Activated naive CD8-positive, alpha-beta T cell treated with anti-CD3 and anti-CD28 coated beads, Interleukin-2, amount 50 U/mL, for 24 hours (primary cell): ENCODE measurements around the gene SLC45A1.
A peak's percentile ranks its signal among the peaks of the same experiment; 100 is the strongest.

Experiments
- ATAC-seq: fragments of 150-1000 bp; cut with Tn5 transposase; one replicate; pipeline ENCODE4 v1.10.0; 2021
- DNase-seq: peaks from one replicate; pipeline ENCODE4 v3.0.0; 2021
- H3K27ac Mint-ChIP-seq: one replicate; pipeline ENCODE4 v1.8.0; 2021; ENCODE audit warnings: mild to moderate bottlenecking, mixed read lengths
- H3K27me3 Mint-ChIP-seq: one replicate; pipeline ENCODE4 v1.8.0; 2021; ENCODE audit warnings: mixed read lengths
- H3K36me3 Mint-ChIP-seq: one replicate; pipeline ENCODE4 v1.8.0; 2021; ENCODE audit warnings: low read depth, mixed read lengths
- H3K4me1 Mint-ChIP-seq: one replicate; pipeline ENCODE4 v1.8.0; 2021; ENCODE audit warnings: mixed read lengths
- H3K4me3 Mint-ChIP-seq: one replicate; pipeline ENCODE4 v1.8.0; 2021; ENCODE audit warnings: mild to moderate bottlenecking, moderate library complexity, mixed read lengths
- H3K9me3 Mint-ChIP-seq: one replicate; pipeline ENCODE4 v1.8.0; 2021; ENCODE audit warnings: mixed read lengths

The SLC45A1 gene

GRCh38 chr1:8350914-8351684 is 33.2 kb downstream of the SLC45A1 start:
- H3K27ac Mint-ChIP-seq: peak overlapping the region; percentile 31

DNA sequence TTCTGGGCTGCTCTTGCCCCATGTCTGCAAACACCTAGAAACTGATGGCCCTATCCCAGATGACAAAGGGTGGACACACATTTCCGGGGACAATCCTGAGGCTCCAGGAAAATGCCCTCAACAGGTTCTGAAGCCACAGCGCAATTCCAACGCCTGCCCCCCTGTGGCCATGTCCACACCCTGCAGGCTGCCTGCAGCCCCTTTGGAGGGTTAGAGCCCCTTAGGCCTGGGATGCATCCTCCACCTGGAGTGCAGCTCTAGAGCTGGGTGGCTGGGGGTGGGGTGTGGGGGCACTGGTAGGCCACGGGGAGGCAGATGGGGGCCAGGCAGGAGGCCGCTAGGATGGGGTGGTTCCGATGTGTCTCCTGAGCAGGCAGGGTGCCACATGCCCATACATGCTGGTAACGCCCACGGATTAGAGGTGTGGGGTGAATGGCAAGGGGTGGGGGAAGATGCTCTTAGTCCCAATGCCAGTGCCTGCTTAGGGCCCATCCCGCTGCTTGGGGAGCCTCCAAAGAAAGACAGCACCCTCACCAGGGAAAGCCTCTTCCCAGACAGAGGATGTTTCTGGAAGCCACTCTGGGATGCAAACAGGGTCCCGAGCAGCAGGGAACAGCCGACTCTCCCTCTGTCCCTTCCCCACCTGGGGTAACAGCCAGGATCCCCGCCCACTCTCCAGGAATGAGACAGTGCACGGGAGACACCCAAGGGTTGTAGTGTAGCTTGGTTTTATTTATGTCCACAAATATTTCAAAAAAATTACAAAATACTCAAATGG is 34.0 kb downstream of the SLC45A1 start:
- Mint-ChIP-seq H3K36me3 (peaks cover 11% of the 10 kb centered on the region), H3K27ac (no peak overlapping the region), H3K27me3 (no peaks in the 10 kb centered on the region), H3K4me3 (no peak overlapping the region), H3K9me3 (no peaks in the 10 kb centered on the region), H3K4me1 (peaks cover 2% of the 10 kb centered on the region)
- DNase-seq: peak; percentile 18
- ATAC-seq: peak; percentile 23

More at GRCh38 chr1:8350914-8351684, 33.2 kb downstream of the SLC45A1 start:
- H3K27me3 Mint-ChIP-seq: no peaks in the 10 kb centered on the region
- H3K4me3 Mint-ChIP-seq: no peak overlapping the region
- peaks cover 10% of the 10 kb centered on the region for H3K36me3 Mint-ChIP-seq
- ATAC-seq (peak; percentile 5), DNase-seq (no peak)
- H3K9me3 Mint-ChIP-seq: no peaks in the 10 kb centered on the region
- H3K4me1 Mint-ChIP-seq: peaks cover 2% of the 10 kb centered on the region

DNA sequence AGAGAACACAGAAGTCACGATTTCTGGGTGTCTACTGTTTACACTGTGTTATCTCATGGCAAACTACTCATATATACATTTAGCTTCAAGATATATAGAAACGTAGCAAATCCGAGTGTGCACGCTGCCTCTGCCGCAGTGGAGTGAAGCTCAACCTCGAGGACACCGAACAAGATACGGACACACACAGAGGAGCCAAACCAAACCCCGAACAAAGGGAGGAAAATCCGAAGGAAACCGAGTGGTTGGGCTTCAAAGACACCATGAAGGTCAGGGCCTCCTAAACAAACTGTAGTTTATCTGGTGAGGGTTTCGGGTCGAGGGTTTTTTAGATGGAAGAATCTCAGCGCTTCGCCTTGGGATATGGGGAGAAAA is 34.5 kb downstream of the SLC45A1 start:
- Mint-ChIP-seq H3K36me3 (peaks cover 13% of the 10 kb centered on the region), H3K27me3 (no peaks in the 10 kb centered on the region), H3K27ac (peak overlapping the region; percentile 49), H3K4me1 (peaks cover 2% of the 10 kb centered on the region), H3K9me3 (no peaks in the 10 kb centered on the region), H3K4me3 (no peak overlapping the region)
- ATAC-seq: no peak
- no peak for DNase-seq

- ATAC-seq (no peak), DNase-seq (no peak)
- Mint-ChIP-seq H3K4me3 (no peak overlapping the region), H3K27ac (peak overlapping the region; percentile 49), H3K4me1 (peaks cover 2% of the 10 kb centered on the region), H3K36me3 (peaks cover 15% of the 10 kb centered on the region), H3K27me3 (no peaks in the 10 kb centered on the region), H3K9me3 (no peaks in the 10 kb centered on the region)
These were observed 35.2 kb downstream of the SLC45A1 start for GRCh38 chr1:8352886-8353785.

DNA sequence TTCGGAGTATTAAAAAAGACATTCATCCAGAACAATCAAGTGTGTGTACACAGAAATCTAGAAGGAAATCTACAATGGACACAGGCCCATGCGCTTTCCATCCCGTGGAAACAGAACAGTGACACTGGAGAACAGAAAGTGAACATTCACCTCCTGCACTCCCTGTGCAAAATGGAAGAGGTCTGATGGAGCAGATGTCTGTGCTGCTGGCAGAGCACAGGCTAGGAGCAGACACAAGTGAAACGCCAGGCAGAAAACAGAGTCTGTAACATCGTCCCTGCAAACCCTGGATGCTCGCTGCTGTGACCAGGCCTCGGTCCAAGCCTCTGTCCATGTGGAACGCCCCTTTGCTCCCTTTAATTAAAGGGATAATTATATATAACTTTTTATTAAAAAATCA is 36.1 kb downstream of the SLC45A1 start:
- ATAC-seq (no peak), DNase-seq (no peak)
- Mint-ChIP-seq H3K27ac (no peak overlapping the region), H3K9me3 (no peaks in the 10 kb centered on the region), H3K27me3 (no peaks in the 10 kb centered on the region), H3K4me3 (no peak overlapping the region), H3K36me3 (peaks cover 15% of the 10 kb centered on the region), H3K4me1 (no peaks in the 10 kb centered on the region)

GRCh38 chr1:8355439-8356255 is 37.7 kb downstream of the SLC45A1 start:
- Mint-ChIP-seq H3K36me3 (peaks cover 17% of the 10 kb centered on the region), H3K27ac (no peak overlapping the region)
- no peak for DNase-seq

GRCh38 chr1:8356256-8357209 is 38.6 kb downstream of the SLC45A1 start:
- Mint-ChIP-seq H3K4me1 (no peaks in the 10 kb centered on the region), H3K9me3 (no peaks in the 10 kb centered on the region), H3K36me3 (peaks cover 17% of the 10 kb centered on the region), H3K27me3 (no peaks in the 10 kb centered on the region), H3K27ac (no peak overlapping the region), H3K4me3 (no peak overlapping the region)
- ATAC-seq (no peak), DNase-seq (no peak)

More at GRCh38 chr1:8355439-8356255, 37.7 kb downstream of the SLC45A1 start:
- Mint-ChIP-seq H3K27me3 (no peaks in the 10 kb centered on the region), H3K4me3 (no peak overlapping the region), H3K9me3 (no peaks in the 10 kb centered on the region), H3K4me1 (no peaks in the 10 kb centered on the region)
- no peak for ATAC-seq

DNA sequence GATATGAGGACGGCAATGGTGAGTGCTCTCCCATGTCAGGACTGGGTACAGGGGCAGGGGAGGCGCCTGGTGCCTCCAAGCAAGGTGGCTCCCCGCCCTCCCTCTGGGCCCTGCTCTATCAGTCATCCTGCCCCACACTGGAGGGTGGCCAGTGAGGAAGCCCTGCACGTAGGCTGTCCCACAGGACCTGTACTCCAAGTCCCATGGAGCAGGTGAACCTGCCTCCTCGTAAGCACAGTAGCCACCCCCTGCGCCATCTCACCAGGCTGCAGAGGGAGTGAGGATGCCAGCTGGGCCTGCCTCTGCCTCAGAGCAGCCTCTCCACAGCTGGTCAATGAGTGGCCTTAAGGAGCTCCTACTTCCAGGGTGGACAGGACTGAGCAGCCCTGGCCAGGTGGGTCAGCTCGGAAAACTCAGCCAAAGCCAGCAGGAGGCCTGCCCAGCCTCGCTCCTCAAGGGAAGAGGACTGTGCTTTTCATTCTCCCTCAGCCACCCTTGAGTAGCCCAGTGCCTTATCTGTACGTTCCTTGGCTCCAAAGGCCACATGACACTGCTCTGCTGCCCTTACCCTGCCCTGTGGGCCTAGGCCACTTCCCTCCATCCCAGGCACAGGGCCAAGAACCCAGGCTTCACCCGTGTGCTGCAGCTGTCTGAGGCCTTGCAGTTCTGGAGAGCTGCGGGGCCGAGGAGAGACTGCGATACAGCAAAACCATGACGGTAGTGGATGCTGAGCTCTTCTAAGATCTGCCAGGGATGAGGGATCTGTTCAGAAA is 39.6 kb downstream of the SLC45A1 start:
- H3K4me3 Mint-ChIP-seq: no peak overlapping the region
- no peaks in the 10 kb centered on the region for H3K27me3 Mint-ChIP-seq
- no peaks in the 10 kb centered on the region for H3K9me3 Mint-ChIP-seq
- no peaks in the 10 kb centered on the region for H3K4me1 Mint-ChIP-seq
- peaks cover 17% of the 10 kb centered on the region for H3K36me3 Mint-ChIP-seq
- DNase-seq (no peak), ATAC-seq (no peak)
- no peak overlapping the region for H3K27ac Mint-ChIP-seq

GRCh38 chr1:8358241-8358896 is 40.5 kb downstream of the SLC45A1 start:
- no peaks in the 10 kb centered on the region for H3K9me3 Mint-ChIP-seq
- no peaks in the 10 kb centered on the region for H3K4me1 Mint-ChIP-seq
- DNase-seq (no peak), ATAC-seq (no peak)
- no peak overlapping the region for H3K27ac Mint-ChIP-seq
- no peaks in the 10 kb centered on the region for H3K27me3 Mint-ChIP-seq
- H3K4me3 Mint-ChIP-seq: no peak overlapping the region
- H3K36me3 Mint-ChIP-seq: peaks cover 17% of the 10 kb centered on the region

DNA sequence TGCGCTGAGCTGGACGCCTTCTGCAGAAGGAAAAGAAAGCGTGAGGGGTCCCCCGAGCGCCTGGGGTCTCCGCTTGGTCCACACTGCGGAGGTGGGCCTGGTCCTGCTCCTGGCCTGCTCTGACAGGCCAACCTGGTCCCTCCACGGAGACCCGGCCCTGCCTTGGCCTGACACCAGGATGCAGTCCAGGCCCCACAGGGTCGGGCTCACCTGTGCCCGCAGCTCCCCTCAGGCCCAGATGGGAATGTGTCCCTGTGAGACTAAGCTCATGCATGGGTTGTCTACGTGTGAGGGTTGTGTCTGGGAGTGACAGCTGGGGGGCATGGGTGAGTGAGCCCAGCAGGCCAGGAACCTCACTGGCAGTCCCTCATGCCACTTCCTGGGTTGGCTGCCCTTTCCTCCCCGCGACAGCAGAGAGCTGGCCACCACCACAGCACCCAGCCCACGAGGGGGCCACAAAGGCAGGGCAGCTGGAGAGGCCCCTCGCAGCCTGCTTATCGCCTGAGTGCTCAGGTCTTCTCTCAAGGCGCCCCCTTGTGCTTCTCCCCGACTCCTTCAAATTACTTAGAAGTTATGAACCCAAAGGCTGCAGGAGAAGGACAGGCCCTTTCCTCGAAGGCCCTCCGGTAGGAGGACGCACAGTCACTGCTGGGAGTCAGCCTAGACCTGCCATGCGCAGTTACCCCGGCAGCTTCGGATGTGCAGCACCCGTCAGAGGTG is 41.1 kb downstream of the SLC45A1 start:
- H3K36me3 Mint-ChIP-seq: peaks cover 17% of the 10 kb centered on the region
- H3K4me3 Mint-ChIP-seq: no peak overlapping the region
- no peaks in the 10 kb centered on the region for H3K9me3 Mint-ChIP-seq
- DNase-seq (no peak), ATAC-seq (no peak)
- H3K27ac Mint-ChIP-seq: no peak overlapping the region
- no peaks in the 10 kb centered on the region for H3K27me3 Mint-ChIP-seq
- no peaks in the 10 kb centered on the region for H3K4me1 Mint-ChIP-seq

DNA sequence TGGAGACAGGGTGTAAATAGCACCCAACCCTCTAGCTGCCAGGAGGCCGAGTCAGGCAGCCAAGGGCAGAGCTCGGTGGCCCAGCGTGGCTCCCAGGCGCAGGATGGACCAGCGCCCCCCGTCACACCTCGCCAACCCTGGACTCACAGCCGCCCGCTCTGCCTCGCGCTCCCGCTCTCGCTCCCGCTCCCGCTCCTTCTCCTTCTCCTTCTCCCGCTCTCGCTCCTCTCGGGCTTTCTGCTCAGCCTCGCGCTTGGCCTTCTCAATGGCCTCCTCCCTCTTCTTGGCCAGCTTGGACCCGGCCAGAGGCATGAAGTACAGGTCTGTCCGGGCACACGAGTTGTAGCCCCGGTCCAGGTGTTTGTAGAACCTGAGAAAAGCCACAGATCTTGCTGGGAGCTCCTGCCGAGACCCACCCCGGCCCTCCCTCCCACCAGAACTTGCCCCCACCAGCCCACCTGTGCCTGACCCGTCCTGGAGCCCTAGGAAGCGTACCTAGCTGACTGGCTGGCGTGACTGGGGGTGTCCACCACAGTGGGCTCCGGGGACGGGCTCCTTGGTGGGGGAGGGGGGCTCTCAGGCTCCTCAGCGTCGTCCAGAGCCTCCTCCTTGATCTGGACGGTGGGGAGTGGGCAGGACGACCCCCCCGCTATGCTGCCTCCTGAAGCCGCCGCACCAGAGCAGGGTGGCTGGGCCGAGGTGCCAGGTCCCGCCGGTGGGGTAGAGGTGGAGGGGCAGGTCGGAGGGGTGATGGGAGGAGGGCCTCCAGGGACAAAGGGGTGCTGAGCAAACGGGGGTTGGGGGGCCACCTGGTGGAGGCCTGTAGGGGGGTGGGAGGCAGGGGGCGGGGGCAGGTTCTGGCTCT is 41.9 kb downstream of the SLC45A1 start:
- Mint-ChIP-seq H3K9me3 (no peaks in the 10 kb centered on the region), H3K27me3 (no peaks in the 10 kb centered on the region), H3K27ac (no peak overlapping the region), H3K36me3 (peaks cover 18% of the 10 kb centered on the region), H3K4me3 (no peak overlapping the region), H3K4me1 (no peaks in the 10 kb centered on the region)
- ATAC-seq (no peak), DNase-seq (no peak)
